Ishikawa (cell line): Measurements from ENCODE around the gene CHMP4B.

ENCODE experiments used
- EP300 ChIP-seq: IDR thresholded peaks from 2 replicates; pipeline ENCODE4 v1.6.1; 2012; ENCODE audit warnings: borderline replicate concordance
- FOXM1 ChIP-seq: IDR thresholded peaks from 2 replicates; pipeline ENCODE4 v1.6.1; 2012; ENCODE audit warnings: low read depth, borderline replicate concordance
- RAD21 ChIP-seq: IDR thresholded peaks from 2 replicates; pipeline ENCODE4 v1.6.1; 2012; ENCODE audit warnings: low read depth
- YY1 ChIP-seq: IDR thresholded peaks from 2 replicates; pipeline ENCODE4 v1.6.1; 2012; ENCODE audit warnings: low read depth

GRCh38 chr20:33900521-33901131, 89.5 kb downstream of the CHMP4B start:
- TF ChIP-seq YY1: no peak
- no peak for TF ChIP-seq EP300
- TF ChIP-seq FOXM1: no peak
- TF ChIP-seq RAD21: no peak
